Measurements from ENCODE around the gene KDM2B. TPM values are rescaled to one million over a fixed set of nuclear protein-coding genes. Genes with fewer than 3 reads are reported as not detected.
"Not testable (repeated sequence)": the region's sequence is repeated elsewhere in the genome, so short reads cannot be mapped to it uniquely, and the experiment has no call there.

Gene KDM2B
- total RNA-seq, 2 experiments from 2014 or later: 61.8 to 63.4 TPM

DNA sequence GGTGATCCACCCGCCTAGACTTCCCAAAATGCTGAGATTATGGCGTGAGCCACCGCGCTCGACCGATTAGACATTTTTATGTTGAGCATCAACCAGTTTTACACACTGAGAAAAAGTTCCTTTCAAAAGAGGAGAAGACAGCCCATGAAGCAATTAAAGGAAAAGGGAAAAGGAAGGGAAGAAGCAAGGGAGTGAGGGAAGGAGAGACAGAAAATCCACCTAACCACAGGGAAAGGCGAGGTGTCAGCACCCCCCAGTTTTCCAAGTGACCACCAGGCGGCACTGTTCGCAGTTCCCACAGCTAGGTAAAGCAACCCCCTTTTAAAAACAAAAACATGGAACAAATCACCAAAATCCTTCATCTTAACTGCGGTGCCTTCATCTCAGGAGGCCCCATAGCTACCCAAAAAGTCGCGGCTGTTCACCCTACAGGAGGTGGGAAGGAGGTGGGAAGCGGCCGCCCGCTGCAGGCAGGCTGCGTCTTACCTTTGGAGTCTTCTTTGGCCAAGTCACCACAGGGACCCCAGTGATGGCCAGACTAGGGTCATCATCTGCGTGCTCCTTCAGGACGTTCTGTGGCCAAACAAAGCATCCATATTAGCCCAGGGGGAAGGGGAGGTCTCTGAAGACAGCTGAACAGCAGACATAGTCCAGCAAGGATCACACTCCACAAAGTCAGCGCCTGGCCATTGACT, 86.6 kb downstream of the KDM2B start:
- POLR2A ChIA-PET: no interaction called here
- CTCF ChIA-PET: interaction anchor here (0.6 to 2.3 kb wide), 10 partner anchors 11 to 681 kb away, joined by 3 to 8 read pairs (median 5); no protein-coding TSS in a partner anchor

DNA sequence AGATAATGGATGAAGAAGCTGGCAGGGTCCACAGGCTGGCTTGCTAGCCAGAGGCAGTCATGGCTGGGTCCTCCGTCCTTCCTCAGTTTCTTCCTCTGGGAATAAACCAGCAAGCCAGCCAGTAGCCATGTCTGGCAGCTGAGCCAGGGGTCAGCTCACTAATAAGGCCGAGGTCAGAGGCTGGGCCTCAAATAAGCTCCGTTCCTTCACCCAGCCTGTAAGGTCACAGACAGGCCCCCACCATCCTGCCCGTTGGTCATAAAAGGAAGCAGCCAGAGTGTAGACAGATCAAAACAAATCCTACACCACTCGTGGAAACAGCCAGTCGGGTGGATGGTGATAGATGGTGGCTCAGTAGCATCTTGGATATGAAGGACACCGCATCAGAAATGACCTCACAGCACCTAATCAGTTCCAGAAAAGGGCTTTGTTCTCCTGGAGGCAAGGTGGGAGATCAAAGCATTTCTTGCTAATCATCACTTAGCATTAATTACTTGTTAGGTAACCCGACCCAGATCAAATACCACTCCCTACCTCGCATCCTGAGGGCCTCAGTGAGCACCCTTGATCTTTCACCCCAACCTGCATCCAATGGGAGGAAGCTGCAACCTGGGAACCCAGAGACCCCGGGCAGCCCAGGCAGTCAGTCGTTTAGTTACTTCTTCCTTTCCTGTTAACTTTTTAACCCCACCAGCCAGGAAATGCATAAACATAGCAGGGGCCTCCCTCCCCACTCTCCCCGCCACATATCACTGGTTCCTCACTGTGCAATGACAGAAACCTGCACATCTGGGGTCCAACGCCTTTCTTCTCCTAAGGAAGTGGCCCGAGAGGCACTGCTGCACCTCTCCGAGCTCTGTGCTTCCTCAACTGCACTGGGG, 90.2 kb downstream of the KDM2B start:
- CTCF ChIA-PET: interaction anchor here (0.7 to 2.0 kb wide), 5 partner anchors 12 to 178 kb away, joined by 4 to 6 read pairs (median 5); no protein-coding TSS in a partner anchor
- POLR2A ChIA-PET: no interaction called here

DNA sequence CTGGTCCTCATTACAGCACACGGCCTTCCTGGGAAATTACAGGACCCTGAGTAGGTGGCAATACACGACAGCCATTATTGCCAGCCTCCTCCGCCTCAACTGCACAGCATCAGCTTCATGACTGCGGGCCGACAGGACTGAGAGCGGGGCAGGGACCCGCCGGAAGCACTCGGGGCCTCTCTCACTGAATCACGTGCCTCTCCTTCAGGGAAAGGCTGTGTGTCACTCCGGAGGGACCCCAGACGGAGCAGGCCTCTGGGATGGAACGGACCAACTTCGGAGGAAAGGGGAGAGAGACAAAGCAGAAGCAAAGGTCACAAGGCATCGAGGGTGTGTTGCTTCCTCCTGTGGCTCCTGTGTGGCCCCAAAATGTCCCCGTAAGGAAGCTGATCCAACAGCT, 90.9 kb downstream of the KDM2B start:
- CTCF ChIA-PET: interaction anchor here (1.4 to 2.0 kb wide), 2 partner anchors 11 to 38 kb away, joined by 4 to 6 read pairs; no protein-coding TSS in a partner anchor
- POLR2A ChIA-PET: no interaction called here

DNA sequence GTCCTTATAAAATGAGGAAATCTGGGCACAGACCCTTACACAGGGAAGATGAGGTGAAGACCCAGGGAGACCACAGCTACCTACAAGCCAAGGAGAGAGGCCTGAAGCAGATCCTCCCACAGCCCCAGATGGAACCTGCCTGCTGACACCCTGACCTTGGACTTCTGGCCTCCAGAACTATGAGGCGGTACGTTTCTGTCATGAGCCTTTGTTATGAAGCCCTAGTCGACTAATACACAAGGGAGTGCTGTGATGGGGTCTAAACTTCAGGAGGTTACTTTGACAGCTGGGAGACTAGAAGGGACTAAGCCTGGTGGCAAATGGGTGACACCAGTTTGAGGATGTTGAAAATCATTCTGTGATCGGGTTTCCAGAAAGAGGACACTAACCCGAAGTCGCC, 95.9 kb downstream of the KDM2B start:
- POLR2A ChIA-PET: no interaction called here
- CTCF ChIA-PET: no interaction called here

GRCh38 chr12:121484564-121484963, 96.3 kb downstream of the KDM2B start:
- CTCF ChIA-PET: not testable (repeated sequence)

DNA sequence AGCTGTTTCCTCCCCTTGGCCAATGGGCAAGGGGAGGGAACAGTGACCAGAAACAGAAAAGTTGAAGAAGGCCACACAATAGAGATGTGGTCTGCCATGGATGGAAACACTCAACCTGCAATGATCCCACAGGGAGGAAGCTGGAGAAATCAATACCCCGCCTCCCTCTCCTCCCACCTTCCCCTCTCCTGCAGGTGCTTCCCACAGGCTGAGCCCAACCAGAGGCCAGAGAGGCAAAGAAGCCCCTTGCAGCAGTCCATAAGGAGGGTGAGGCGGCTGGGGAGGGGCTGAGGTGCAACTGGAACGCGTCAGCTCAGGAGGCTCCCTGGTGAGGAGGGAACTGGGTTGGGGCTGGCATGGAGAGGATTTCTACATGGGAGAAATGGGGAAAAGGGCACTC, 96.9 kb downstream of the KDM2B start:
- POLR2A ChIA-PET: no interaction called here
- CTCF ChIA-PET: interaction anchor here (1.5 kb wide), 1 partner anchor 10 kb away, joined by 3 read pairs; no protein-coding TSS in a partner anchor

More at GRCh38 chr12:121484564-121484963, 96.3 kb downstream of the KDM2B start:
- POLR2A ChIA-PET: not testable (repeated sequence)

DNA sequence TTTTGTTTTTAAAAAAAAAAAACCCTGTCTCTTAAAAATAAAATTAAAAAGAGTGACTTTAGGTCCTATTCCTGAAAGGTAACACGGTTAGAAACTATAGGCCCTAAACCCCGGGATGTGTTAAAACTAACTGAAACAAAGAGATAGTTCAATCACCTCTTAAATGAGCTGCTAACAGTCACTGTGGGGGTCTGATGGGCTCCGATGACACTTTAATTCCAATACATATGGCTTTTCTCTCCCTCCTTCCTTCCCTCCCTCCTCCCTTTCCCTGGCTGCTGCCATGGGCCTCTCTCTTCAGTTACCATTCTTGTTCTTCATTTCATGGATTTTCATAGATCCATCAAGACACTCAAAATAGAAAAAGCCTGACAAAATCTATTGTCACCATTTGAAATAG, 104.3 kb downstream of the KDM2B start:
- CTCF ChIA-PET: no interaction called here
- POLR2A ChIA-PET: interaction anchor here (0.6 kb wide), 1 partner anchor 80 kb away, joined by 4 read pairs; no protein-coding TSS in a partner anchor

DNA sequence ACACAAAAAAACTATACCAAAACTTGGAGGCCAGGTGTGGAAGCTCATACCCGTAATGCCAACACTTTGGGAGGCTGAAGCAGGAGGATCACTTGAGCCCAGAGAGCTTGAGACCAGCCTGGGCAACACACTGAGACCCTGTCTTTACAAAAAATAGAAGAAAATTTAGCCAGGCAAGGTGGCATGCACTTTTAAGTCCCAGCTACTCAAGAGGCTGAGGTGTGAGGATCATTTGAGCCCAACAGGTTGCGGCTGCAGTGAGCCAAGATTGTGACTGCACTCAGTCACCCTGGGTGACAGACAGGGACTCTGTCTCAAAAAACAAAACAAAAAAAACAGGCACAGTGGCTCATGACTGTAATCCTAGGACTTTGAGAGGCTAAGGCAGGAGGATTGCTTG, 105.5 kb downstream of the KDM2B start:
- POLR2A ChIA-PET: no interaction called here
- CTCF ChIA-PET: no interaction called here

- CTCF ChIA-PET: no interaction called here
Measured at GRCh38 chr12:121472150-121472905, 108.5 kb downstream of the KDM2B start.

DNA sequence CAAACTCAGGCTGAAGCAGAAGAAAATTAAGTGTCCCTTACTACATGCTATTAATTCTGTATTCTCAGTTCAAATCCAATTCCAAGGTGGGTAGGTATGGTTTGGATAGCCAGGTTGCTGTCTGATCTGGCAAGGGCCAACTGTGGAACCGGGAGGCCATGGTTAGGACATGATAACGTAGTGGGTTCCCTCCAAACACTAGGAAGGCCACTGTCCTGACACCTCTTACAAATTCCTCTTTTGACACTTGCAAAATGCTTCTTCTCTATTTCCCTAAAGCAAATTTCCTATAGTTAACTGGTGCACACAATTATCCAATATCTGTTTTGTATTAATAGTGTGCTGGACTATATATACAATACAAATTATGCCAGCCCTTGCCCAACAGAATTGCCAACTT, 110.1 kb downstream of the KDM2B start:
- ChIA-PET POLR2A (no interaction called here), CTCF (interaction anchor here (0.9 kb wide), 1 partner anchor 28 kb away, joined by 3 read pairs; no protein-coding TSS in a partner anchor)

More at GRCh38 chr12:121472150-121472905, 108.5 kb downstream of the KDM2B start:
- POLR2A ChIA-PET: no interaction called here

DNA sequence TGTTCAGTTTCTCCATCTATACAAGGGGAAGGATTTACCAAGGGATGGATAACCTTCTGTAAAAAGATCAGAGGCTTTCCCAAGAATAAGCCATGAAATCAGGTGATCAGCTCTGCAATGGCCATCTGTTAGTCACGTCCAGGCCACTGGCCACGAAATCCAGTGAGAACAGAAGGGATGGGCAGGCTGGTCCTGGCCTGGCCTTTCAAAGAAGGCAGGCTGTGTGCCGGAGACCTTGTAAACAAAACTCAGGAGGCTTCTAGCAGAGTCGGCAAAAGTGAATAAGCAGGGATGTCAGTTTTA, 112.4 kb downstream of the KDM2B start:
- CTCF ChIA-PET: interaction anchor here (0.6 to 1.5 kb wide), 3 partner anchors 9 to 84 kb away, joined by 3 to 6 read pairs (median 4); no protein-coding TSS in a partner anchor

DNA sequence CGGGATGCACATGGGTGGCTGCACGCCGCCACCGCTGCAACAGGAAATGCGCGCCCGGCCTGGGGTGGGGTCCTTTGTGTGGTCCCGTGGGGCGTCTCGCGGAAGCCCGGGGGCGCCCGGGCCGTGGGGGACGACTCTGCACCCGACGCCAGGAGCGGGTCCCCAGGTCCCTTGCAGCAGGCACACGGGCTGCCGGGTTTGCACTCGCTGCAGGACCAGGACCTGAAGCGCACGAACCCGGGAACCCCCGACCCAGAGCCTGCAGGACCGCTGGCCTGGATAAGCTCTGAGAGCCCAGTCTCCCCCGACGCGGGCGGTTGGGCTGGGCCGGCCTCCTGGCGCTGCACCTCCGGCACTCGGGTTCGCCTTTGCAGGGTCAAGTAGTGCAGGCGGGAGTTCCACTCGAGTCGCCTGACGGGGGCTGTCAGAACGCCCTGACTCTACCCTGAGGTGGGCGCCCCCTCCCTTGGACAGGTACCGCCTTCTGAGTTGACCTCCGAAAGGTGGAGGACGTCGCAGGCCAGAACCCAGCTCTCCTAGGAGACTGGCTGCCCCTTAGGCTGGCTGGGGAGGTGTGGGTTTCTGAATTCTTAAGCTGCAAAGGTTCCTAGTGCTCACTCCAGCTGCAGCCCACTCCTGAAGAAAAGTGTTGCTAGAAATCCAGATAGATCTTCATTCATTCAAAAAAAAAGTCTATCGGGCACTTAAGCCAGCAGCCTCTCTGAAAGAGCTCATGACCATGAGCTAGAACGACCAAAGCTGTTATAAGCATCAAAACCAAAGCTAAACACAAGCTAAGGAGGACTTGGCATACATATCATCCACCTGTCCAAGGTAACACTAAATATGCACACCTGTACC, 113.0 kb downstream of the KDM2B start:
- ChIA-PET CTCF (interaction anchor here (0.6 to 1.5 kb wide), 3 partner anchors 10 to 83 kb away, joined by 3 to 6 read pairs (median 4); no protein-coding TSS in a partner anchor), POLR2A (interaction anchor here (1.0 to 1.2 kb wide), 2 partner anchors 67 to 165 kb away, joined by 3 read pairs; no protein-coding TSS in a partner anchor)

More for the DNA sequence above, 112.4 kb downstream of the KDM2B start:
- POLR2A ChIA-PET: interaction anchor here (1.0 to 1.2 kb wide), 2 partner anchors 68 to 166 kb away, joined by 3 read pairs; no protein-coding TSS in a partner anchor

- ChIA-PET POLR2A (interaction anchor here (1.2 kb wide), 1 partner anchor 67 kb away, joined by 3 read pairs; no protein-coding TSS in a partner anchor), CTCF (no interaction called here)
Measured at GRCh38 chr12:121466794-121467637, 113.8 kb downstream of the KDM2B start.

DNA sequence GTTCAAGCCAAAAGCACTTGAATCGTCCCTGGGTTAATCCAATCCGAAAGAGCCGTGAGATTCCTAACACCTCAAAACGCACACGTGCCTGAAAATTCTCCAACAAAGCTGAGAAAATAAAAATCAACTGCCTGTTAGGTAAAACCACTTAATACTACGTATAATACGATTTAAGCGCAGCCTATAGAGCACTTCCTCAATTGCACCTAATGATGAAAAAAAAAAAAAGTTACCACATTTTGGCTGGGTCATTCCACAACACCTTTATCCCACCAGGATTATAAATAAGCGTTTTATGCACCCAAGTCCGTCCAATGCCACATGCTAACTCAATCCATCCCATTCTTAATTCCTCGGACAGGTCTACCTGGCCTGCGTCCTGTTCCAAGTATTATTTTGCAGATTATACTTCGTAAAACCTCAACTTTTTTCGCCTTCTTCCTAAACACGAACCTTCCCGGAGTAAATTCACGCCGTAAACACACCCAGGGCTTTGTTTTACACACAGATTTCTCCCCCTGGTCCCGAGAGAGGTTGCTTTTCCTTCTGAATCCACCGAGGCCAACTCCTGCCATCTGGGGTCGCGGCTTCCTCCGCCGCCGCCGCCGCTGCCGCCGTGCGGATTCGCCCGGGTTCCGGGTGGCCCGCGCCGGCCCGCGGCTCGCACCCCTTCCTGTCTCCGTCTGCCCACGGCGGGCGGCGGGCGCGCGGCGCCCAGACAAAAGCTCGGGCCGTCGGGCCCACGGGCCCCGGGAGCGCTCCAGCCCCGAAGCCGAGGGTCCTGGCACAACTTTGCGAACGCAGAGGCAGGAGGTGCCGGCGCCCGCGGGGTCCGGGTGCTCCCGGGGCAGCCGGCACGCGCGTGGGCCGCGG, 114.7 kb downstream of the KDM2B start:
- ChIA-PET CTCF (interaction anchor here (0.7 kb wide), 1 partner anchor 179 kb away, joined by 4 read pairs; no protein-coding TSS in a partner anchor), POLR2A (interaction anchor here (0.5 kb wide), 1 partner anchor 103 kb away, joined by 3 read pairs; no protein-coding TSS in a partner anchor)

DNA sequence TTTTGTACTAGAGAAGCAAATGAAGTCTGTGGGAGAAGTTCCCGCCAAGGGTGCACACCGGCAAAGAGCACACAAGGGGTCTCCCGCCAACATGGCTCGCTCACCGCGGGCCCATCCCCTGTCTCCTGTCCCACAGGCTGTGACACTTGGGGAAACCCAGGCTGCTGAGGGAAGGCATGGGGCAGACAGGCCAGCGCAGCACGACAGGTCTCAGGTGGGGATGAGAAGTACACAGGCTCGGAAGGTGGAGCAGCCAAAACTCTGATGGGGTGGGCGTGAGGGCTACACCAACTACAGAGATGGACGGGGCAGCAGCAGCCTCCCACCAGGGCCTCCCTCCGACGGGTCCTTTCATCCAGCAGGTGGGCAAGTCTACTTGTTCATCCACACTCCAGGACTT, 116.5 kb downstream of the KDM2B start:
- CTCF ChIA-PET: interaction anchor here (1.5 kb wide), 1 partner anchor 21 kb away, joined by 5 read pairs; no protein-coding TSS in a partner anchor
- POLR2A ChIA-PET: interaction anchor here (0.5 kb wide), 1 partner anchor 167 kb away, joined by 3 read pairs; no protein-coding TSS in a partner anchor

DNA sequence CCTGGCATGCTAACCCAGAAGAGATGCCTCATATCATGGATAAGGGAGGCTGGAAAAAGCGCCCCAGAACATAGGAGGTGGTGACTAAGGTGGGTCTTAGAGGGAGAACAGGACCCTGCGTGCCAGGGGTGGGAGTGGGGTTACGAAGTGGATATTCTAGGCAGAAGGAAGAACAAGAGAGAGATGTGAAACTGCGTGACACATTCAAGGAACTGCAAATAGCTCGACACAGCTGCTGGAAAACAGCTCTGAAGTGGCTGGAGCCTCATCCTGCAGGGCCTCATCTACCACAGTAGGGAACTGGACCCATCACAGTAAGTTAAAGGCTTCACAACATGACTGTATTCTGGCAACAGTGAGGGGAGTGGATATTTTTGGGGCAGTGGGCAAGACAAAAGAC, 119.8 kb downstream of the KDM2B start:
- CTCF ChIA-PET: interaction anchor here (1.8 kb wide), 1 partner anchor 18 kb away, joined by 9 read pairs; no protein-coding TSS in a partner anchor
- POLR2A ChIA-PET: no interaction called here
